Measurements from ENCODE around the gene KCTD7.

- TF ChIP-seq POLR2A (IDR thresholded peaks at IDR 0.05) (no peak), CTCF (IDR thresholded peaks at IDR 0.05) (no peak), POLR2AphosphoS5 (IDR thresholded peaks at IDR 0.05) (no peak)
Measured at GRCh38 chr7:66642932-66643331, 14.3 kb downstream of the KCTD7 start.

Data from prostate gland (tissue), 2 donors.